OCI-LY3 (cell line): ENCODE data around the gene ABCC3.

Experiments used
- CTCF ChIP-seq: fragments of 200-600, 300-600 bp; sonication (generic); IDR thresholded peaks from 2 replicates; pipeline ENCODE4 v1.5.1; 2014; ENCODE audit warnings: antibody characterized with exemption, low read length, low read depth
- EZH2phosphoT487 ChIP-seq: fragments of 200-600 bp; shearing (Covaris generic); IDR thresholded peaks from 2 replicates; pipeline ENCODE4 v1.6.1; 2018; ENCODE audit warnings: antibody characterized with exemption, mixed run types, low read depth

DNA sequence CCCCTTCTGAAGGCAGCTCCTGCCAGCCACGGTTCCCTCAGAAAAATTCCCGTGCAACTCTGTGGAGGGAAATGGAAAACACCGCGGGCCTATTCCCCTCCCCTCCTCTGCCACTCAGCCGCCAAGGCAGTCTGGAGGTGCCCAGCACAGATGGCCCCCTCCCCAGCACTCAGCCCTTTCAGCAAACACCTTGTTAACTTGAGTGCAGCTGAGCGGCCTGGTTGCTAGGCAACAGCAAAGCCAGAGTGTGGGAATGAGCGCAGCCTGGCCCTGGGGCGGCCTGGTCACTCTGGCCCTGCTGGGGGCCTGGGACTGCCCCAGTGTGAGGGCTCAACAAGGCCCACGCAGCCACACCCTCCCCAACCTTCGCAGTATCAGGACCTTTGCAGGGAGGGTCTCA lies 41.4 kb upstream of the ABCC3 start:
- TF ChIP-seq CTCF (no peak), EZH2phosphoT487 (no peak)
